ENCODE results near the gene YPEL3.

The YPEL3 gene

GRCh38 chr16:30090610-30091331 is 5.2 kb downstream of the YPEL3 start:
- no peak for DNase-seq (ENCODE audit: low spot score)

GRCh38 chr16:30088832-30089624 is 7.0 kb downstream of the YPEL3 start:
- no peak for DNase-seq (ENCODE audit: low spot score)

- DNase-seq (ENCODE audit: low spot score): no peak
Measured at GRCh38 chr16:30088237-30088831, 7.7 kb downstream of the YPEL3 start.

- no peak for DNase-seq (ENCODE audit: low spot score)
Measured at GRCh38 chr16:30087181-30087898, 8.7 kb downstream of the YPEL3 start.

- DNase-seq (ENCODE audit: low spot score): no peak
Measured at GRCh38 chr16:30086291-30087140, 9.5 kb downstream of the YPEL3 start.

- no peak for DNase-seq (ENCODE audit: low spot score)
Measured at GRCh38 chr16:30085820-30086219, 10.2 kb downstream of the YPEL3 start.

GRCh38 chr16:30085247-30085646 is 10.8 kb downstream of the YPEL3 start:
- DNase-seq (ENCODE audit: low spot score): no peak

GRCh38 chr16:30084816-30085159 is 11.2 kb downstream of the YPEL3 start:
- no peak for DNase-seq (ENCODE audit: low spot score)

GRCh38 chr16:30084096-30084815 is 11.8 kb downstream of the YPEL3 start:
- DNase-seq (ENCODE audit: low spot score): no peak

- no peak for DNase-seq (ENCODE audit: low spot score)
Measured at GRCh38 chr16:30083216-30084055, 12.6 kb downstream of the YPEL3 start.

- no peak for DNase-seq (ENCODE audit: low spot score)
Measured at GRCh38 chr16:30082545-30083090, 13.4 kb downstream of the YPEL3 start.

GRCh38 chr16:30079480-30079879 is 16.5 kb downstream of the YPEL3 start:
- no peak for DNase-seq (ENCODE audit: low spot score)

GRCh38 chr16:30078744-30079143 is 17.3 kb downstream of the YPEL3 start:
- DNase-seq (ENCODE audit: low spot score): no peak

- no peak for DNase-seq (ENCODE audit: low spot score)
Measured at GRCh38 chr16:30077656-30078055, 18.4 kb downstream of the YPEL3 start.

- no peak for DNase-seq (ENCODE audit: low spot score)
Measured at GRCh38 chr16:30076276-30076791, 19.7 kb downstream of the YPEL3 start.

- peak; percentile 91 for DNase-seq (ENCODE audit: low spot score)
Measured at GRCh38 chr16:30075503-30076275, 20.3 kb downstream of the YPEL3 start, which contains the start of gene PPP4C. Gene PPP4C, plus strand, starts transcription at chr16:30075994. Its CDS starts 384 bp downstream, at chr16:30076378.

- DNase-seq (ENCODE audit: low spot score): peak; percentile 8
Measured at GRCh38 chr16:30070490-30070889, 25.5 kb downstream of the YPEL3 start.
